Esophagus squamous epithelium (tissue), 5 donors: ENCODE results near the gene UCKL1. TPM values are rescaled to one million over a fixed set of nuclear protein-coding genes. Genes with fewer than 3 reads are reported as not detected.
"Not testable (repeated sequence)": the region's sequence is repeated elsewhere in the genome, so short reads cannot be mapped to it uniquely, and the experiment has no call there.

Experiments used
- DNase-seq: peaks from one replicate; lab custom pipeline; 2025; lab: John Stamatoyannopoulos, UW
- H3K27ac ChIP-seq, 4 donors: fragments of 200-600 bp; sonication (generic); one replicate each; pipeline ENCODE4 v1.5.1; 2016 to 2019; ENCODE audit warnings: mild to moderate bottlenecking in 1 of 4
- H3K27me3 ChIP-seq, 4 donors: fragments of 200-600 bp; sonication (generic); 1 replicate in 3 of 4; 2 replicates in 1 of 4; pipeline versions ENCODE4 v1.5.1 to v1.6.0; 2017 to 2021; ENCODE audit warnings: antibody characterized with exemption in 1 of 4
- H3K36me3 ChIP-seq, 3 donors: fragments of 200-600 bp; sonication (generic); one replicate each; pipeline ENCODE4 v1.5.1; 2016 to 2019
- H3K4me1 ChIP-seq, 3 donors: fragments of 200-600 bp; sonication (generic); one replicate each; pipeline ENCODE4 v1.5.1; 2017 to 2019
- H3K4me3 ChIP-seq, 4 donors: fragments of 200-600 bp; sonication (generic); 1 replicate in 3 of 4; 2 replicates in 1 of 4; pipeline ENCODE4 v1.5.1; 2016 to 2019; ENCODE audit warnings: mild to moderate bottlenecking in 2 of 4, moderate library complexity in 1 of 4
- H3K9me3 ChIP-seq, 3 donors: fragments of 200-600 bp; sonication (generic); one replicate each; pipeline ENCODE4 v1.5.1; 2016 to 2019
- CTCF ChIP-seq, 6 experiments: fragments of 450-650 bp in 4 of 6; fragments of 200-600 bp in 2 of 6; sonication (generic) in 2 of 6; IDR thresholded peaks; one replicate each; pipeline ENCODE4 v1.5.1; 2016 to 2019; ENCODE audit warnings: antibody characterized with exemption in 6 of 6, mild to moderate bottlenecking in 4 of 6, moderate library complexity in 4 of 6
- POLR2A ChIP-seq, 4 donors: fragments of 450-650 bp; IDR thresholded peaks; one replicate each; pipeline ENCODE4 v1.6.1; 2017; ENCODE audit warnings: antibody characterized with exemption in 4 of 4, mild to moderate bottlenecking in 4 of 4, moderate library complexity in 3 of 4
- WGBS, 2 donors: methylation state at CpG; one replicate each; pipeline ENCODE4 v1.1.5; 2018; 5-methylcytosine and 5-hydroxymethylcytosine counted together
- intact Hi-C: fragments of 100-400 bp; cut with DNase I; formaldehyde crosslinking; loops from one replicate; pipeline ENCODE4 v1.15.0; 2022
- total RNA-seq, 4 donors: library from RNA; depleted of rRNA; stranded (reverse); fragments of >200 nt; gene quantifications; one replicate each; pipeline ENCODE4 v1.1.0, GENCODE V29; 2016
- donor health status: DM: yes; HTN: yes; CAD: no.

Gene UCKL1
- total RNA-seq, 4 donors from 2014 or later: 23.1 to 38.0 (median 25.6) TPM

- Histone ChIP-seq H3K9me3 (no peaks in the 10 kb centered on the region), H3K36me3 (peaks cover 38 to 82% (median 41%) of the 10 kb centered on the region in 3 donors), H3K4me1 (peaks cover 3 to 15% (median 4%) of the 10 kb centered on the region in 3 donors), H3K27ac (no peak overlapping the region), H3K27me3 (no peaks in the 10 kb centered on the region), H3K4me3 (no peak overlapping the region)
- DNase-seq: no peak
- WGBS, 2 donors: 96 to 97% methylated on average over 13 to 26 of the region's 61 CpGs
- no peak for TF ChIP-seq POLR2A (IDR thresholded peaks at IDR 0.05)
- TF ChIP-seq CTCF (IDR thresholded peaks at IDR 0.05): no peak
- intact Hi-C loops: no loop called here
Measured at GRCh38 chr20:63962426-63963347, 6.5 kb upstream of the UCKL1 start.

DNA sequence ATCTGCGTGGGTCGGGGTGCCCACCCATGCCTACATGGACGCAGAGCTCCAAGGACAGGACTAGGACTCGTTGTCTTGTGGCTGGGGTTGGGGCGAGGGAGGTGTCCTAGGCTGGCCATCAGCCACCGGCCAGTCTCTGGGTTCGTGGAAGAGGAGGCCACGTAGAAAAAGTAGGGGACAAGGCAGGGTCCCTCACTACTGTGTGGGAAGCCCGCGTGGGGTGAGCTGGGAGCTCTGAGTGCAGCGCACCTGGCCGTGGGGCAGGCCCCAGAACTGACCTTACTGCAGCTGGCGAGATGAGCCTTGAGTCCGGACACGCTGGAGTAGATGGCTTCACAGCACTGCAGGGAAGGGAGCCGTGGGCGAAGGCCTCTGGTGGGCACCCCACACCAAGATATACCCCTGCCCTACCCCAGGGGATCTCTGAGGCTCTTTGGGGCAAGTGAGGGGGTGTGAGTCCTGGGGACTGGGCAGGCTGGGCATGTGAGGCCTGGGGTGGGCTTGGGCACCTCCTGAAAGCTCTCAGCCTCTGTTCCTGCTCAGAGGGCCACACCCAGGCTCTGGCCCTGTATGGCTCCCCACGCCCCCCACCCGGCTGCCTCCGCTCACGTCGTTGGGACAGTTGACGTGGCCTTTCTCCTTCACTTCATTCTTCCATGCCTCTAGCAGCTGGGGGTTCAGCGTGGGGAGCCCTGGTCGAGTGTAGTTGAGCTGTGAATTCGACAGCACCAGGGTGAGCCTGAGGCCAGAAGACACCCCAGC, 5.6 kb upstream of the UCKL1 start:
- H3K4me3 ChIP-seq: no peak overlapping the region
- H3K4me1 ChIP-seq: peaks cover 12 to 22% (median 12%) of the 10 kb centered on the region in 3 donors
- DNase-seq: no peak
- intact Hi-C loops: no loop called here
- 77 to 96% methylated on average over 6 to 8 of the region's 26 CpGs for WGBS, 2 donors
- peaks cover 33 to 74% (median 37%) of the 10 kb centered on the region in 3 donors for H3K36me3 ChIP-seq
- H3K9me3 ChIP-seq: no peaks in the 10 kb centered on the region
- TF ChIP-seq POLR2A (IDR thresholded peaks at IDR 0.05) (no peak), CTCF (IDR thresholded peaks at IDR 0.05) (no peak)
- no peak overlapping the region for H3K27ac ChIP-seq
- no peaks in the 10 kb centered on the region for H3K27me3 ChIP-seq

DNA sequence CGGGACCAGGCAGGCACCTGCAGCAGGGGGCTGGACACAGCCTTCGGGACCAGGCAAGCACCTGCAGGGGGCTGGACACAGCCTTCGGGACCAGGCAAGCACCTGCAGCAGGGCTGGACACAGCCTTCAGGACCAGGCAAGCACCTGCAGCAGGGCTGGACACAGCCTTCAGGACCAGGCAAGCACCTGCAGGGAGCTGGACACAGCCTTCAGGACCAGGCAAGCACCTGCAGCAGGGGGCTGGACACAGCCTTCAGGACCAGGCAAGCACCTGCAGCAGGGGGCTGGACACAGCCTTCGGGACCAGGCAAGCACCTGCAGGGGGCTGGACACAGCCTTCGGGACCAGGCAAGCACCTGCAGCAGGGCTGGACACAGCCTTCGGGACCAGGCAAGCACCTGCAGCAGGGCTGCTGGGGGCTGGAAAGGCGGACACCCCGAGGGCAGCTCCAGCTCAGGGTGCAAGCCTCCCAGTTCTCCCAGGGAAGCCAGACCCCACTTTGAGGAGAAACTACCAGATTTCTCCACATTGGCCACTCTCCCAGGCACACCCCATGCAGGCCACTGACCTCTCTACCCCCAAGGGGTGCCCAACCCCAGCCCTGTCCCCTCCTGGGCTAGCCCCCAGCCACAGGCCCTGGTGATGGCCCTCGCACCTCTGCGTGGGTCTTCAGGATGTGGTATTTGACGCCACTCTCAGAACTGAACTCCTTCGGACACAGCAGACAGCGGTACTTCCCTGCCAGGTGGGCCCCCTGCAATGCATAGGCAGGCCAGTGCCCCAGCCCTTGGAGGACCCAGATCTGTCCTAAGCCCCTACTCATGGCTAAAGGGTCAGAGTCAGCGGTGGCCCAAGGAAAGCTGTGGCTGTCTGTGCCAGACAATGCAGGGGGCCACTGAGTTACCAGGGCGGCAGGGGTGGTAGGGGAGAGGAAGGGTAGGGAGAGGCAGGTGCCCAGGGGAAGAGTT, 4.7 kb upstream of the UCKL1 start:
- H3K27me3 ChIP-seq, H3K9me3 ChIP-seq, DNase-seq, H3K27ac ChIP-seq, H3K4me3 ChIP-seq, intact Hi-C loops: not testable (repeated sequence)
- 89 to 100% methylated on average over 3 to 4 of the region's 15 CpGs for WGBS, 2 donors
- peaks cover 13 to 25% (median 14%) of the 10 kb centered on the region in 3 donors for H3K4me1 ChIP-seq
- H3K36me3 ChIP-seq: peaks cover 24 to 65% (median 29%) of the 10 kb centered on the region in 3 donors

DNA sequence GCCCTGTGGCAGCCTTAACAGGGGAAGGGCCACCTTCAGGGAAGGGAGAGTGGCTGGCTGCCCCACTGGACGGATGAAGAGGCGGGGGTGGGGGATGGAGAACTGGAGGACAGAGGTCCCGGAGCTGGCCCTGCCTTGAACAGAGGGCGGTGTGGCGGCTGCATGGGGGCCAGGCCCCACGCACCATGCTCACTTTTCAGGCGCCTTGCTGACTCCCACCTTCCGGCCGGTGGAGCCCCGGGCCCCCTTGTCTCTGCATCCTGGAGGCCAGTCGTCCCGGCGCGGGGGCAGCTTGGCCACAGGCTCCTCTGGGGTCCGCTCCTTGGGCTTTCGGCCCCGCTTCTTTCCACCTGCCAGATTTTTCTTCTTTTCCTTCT, 3.5 kb upstream of the UCKL1 start:
- peaks cover 20 to 35% (median 21%) of the 10 kb centered on the region in 3 donors for H3K4me1 ChIP-seq
- H3K36me3 ChIP-seq: peaks cover 24 to 63% (median 29%) of the 10 kb centered on the region in 3 donors
- intact Hi-C loops: no loop called here
- H3K4me3 ChIP-seq: no peak overlapping the region
- no peak for TF ChIP-seq CTCF (IDR thresholded peaks at IDR 0.05)
- no peak for TF ChIP-seq POLR2A (IDR thresholded peaks at IDR 0.05)
- H3K9me3 ChIP-seq: no peaks in the 10 kb centered on the region
- H3K27me3 ChIP-seq: no peaks in the 10 kb centered on the region
- no peak for DNase-seq
- no peak overlapping the region for H3K27ac ChIP-seq
- 86 to 97% methylated on average over 6 to 11 of the region's 17 CpGs for WGBS, 2 donors
